ENCODE measurements around the gene FGF19. TPM values are rescaled to one million over a fixed set of nuclear protein-coding genes. Genes with fewer than 3 reads are reported as not detected.

FGF19 gene
- total RNA-seq, 1 experiment from 2014 or later, result 7.4 TPM

DNA sequence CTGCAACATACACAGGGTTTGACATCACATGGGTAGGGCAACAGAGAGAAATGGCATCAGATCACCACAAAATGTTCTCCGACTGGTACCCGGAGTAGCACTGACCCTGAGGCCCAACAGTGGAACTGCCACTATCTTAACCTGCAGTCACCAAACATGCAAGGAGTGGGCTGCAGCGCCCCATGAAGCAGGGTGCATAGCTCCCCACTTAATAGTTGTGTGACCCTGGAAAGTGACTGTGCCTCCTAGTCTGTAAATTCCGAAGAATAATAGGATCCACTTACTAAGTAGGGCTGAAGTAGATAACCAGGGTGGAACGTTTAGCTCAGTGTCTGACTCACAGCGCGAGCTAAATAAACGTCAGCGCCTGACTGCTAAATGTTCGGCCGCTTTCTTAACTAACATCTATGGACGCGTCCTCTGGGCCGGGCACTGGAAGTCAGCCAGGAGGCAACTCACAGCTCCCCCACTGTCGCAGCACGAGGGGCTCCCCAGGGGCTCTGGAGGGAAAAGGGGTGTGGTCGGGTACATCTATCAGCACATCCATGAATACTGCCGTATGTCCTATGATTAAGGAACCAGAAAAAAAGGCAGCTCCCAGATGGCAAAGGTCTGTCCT is 29.4 kb downstream of the FGF19 start:
- Mint-ChIP-seq H3K27ac (peak overlapping the region in 1 of 3 experiments; percentile 89; a peak in 2 of 7 replicates), H3K27me3 (ENCODE audit: low read depth) (peaks cover 1% of the 10 kb centered on the region; the same call in 1 of the 2 replicates), H3K4me3 (peak overlapping the region; percentile 92 to 93), H3K9me3 (no peaks in the 10 kb centered on the region), H3K36me3 (ENCODE audit: insufficient read depth in 1 of 3, low read depth in 3 of 3) (peaks cover 2 to 32% (median 25%) of the 10 kb centered on the region in 3 experiments; a peak in 6 of 7 replicates), H3K4me1 (peaks cover 10 to 19% of the 10 kb centered on the region in 2 experiments)
- Histone ChIP-seq H3K9ac (ENCODE audit: extremely low read depth, insufficient read length, low read length) (peak overlapping the region; percentile 71), H4K20me1 (ENCODE audit: control insufficient read depth, insufficient read depth, insufficient read length) (no peaks in the 10 kb centered on the region), H3K4me2 (ENCODE audit: insufficient read depth, insufficient read length, low read length) (peak overlapping the region; percentile 81), H2AK5ac (ENCODE audit: insufficient read length, low read length) (no peak overlapping the region), H4K5ac (ENCODE audit: insufficient read length, low read depth, low read length) (no peak overlapping the region), H3K4me1 (ENCODE audit: insufficient read depth, low read length) (no peaks in the 10 kb centered on the region; the same call in 1 of the 2 replicates), H3K27ac (ENCODE audit: insufficient read length, low read depth, low read length) (no peak overlapping the region), H3K18ac (ENCODE audit: insufficient read length, low read depth, low read length) (no peak overlapping the region), H3K27me3 (ENCODE audit: insufficient read depth, low read length) (no peaks in the 10 kb centered on the region), H2BK120ac (ENCODE audit: low read depth, low read length, poor library complexity, severe bottlenecking) (no peak overlapping the region), H4K91ac (ENCODE audit: insufficient read length, low read depth, low read length) (no peak overlapping the region), H2BK5ac (ENCODE audit: insufficient read length, low read length) (no peak overlapping the region), H2BK12ac (ENCODE audit: insufficient read length, low read depth, low read length) (no peak overlapping the region), H3K56ac (ENCODE audit: insufficient read length, low read depth, low read length) (no peak overlapping the region), H3K4ac (ENCODE audit: low read depth, low read length) (no peak overlapping the region), H3K9me3 (ENCODE audit: control insufficient read depth, low read depth, low read length) (no peaks in the 10 kb centered on the region), H2AFZ (ENCODE audit: low read length) (no peak overlapping the region), H3K23ac (ENCODE audit: insufficient read length, low read depth, low read length) (no peak overlapping the region), H2BK15ac (ENCODE audit: low read depth, low read length) (no peak overlapping the region), H3T11ph (ENCODE audit: low read length) (no peak overlapping the region), H2BK20ac (ENCODE audit: low read depth, low read length, poor library complexity, severe bottlenecking) (no peak overlapping the region), H3K79me2 (ENCODE audit: insufficient read depth, low read length) (peaks cover 10% of the 10 kb centered on the region; the same call in 1 of the 2 replicates), H3K23me2 (ENCODE audit: insufficient read length, low read depth, low read length, poor library complexity, severe bottlenecking) (peaks cover 8% of the 10 kb centered on the region), H4K8ac (replicated peaks; ENCODE audit: insufficient read length, low read depth, low read length) (no peak overlapping the region), H3K14ac (ENCODE audit: insufficient read depth, low read length) (no peak overlapping the region; the same call in 1 of the 2 replicates), H3K79me1 (ENCODE audit: insufficient read depth, low read depth, low read length, poor library complexity, severe bottlenecking) (peaks cover 14% of the 10 kb centered on the region)
- TF ChIP-seq, protein P1, sequence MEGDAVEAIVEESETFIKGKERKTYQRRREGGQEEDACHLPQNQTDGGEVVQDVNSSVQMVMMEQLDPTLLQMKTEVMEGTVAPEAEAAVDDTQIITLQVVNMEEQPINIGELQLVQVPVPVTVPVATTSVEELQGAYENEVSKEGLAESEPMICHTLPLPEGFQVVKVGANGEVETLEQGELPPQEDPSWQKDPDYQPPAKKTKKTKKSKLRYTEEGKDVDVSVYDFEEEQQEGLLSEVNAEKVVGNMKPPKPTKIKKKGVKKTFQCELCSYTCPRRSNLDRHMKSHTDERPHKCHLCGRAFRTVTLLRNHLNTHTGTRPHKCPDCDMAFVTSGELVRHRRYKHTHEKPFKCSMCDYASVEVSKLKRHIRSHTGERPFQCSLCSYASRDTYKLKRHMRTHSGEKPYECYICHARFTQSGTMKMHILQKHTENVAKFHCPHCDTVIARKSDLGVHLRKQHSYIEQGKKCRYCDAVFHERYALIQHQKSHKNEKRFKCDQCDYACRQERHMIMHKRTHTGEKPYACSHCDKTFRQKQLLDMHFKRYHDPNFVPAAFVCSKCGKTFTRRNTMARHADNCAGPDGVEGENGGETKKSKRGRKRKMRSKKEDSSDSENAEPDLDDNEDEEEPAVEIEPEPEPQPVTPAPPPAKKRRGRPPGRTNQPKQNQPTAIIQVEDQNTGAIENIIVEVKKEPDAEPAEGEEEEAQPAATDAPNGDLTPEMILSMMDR (conservative IDR thresholded peaks at IDR 0.05), result no peak
- WGBS (ENCODE audit: extremely low coverage, insufficient read length, low lambda C conversion rate), result no CpG with 5 or more reads among the region's 18 CpGs
- no peak for DNase-seq
